HFF-Myc (cell line): ENCODE results near the gene OXTR.

Experiments used
- DNase-seq: peaks from one replicate; pipeline ENCODE4 v3.0.0-alpha.2; 2011; ENCODE audit warnings: low read depth; ENCODE audit errors: extremely low read depth
- H3K4me3 ChIP-seq: replicated peaks from 2 replicates; pipeline ENCODE4 v1.5.1; 2011; ENCODE audit warnings: low read depth, mild to moderate bottlenecking, control low read depth, low read length
- TF ChIP-seq, protein P1 (sequence below): IDR thresholded peaks from 2 replicates; pipeline ENCODE4 v1.5.1; 2012; ENCODE audit warnings: mild to moderate bottlenecking, low read depth, low read length, control low read depth; ENCODE audit errors: missing control alignments

The OXTR gene

DNA sequence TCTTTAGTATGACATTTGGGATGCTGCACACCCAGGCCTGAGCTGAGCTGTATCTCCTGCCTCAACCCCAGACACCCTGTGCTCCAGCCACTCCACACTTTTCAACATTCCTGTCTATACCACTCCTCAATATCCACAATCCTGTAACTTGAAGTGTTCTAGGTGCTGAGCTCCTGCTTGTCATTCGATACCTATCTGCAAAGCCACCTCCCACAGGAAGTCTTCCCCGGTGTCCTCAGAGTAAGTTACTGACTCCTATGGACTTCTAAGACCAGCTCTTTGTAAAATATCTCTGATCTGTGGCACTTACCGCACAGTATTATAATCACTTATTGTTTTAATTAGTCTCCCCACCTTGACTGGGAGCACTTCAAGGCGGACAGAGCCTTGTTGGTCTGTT is 37.0 kb downstream of the OXTR start:
- DNase-seq = no peak
- no peak overlapping the region for H3K4me3 ChIP-seq
- TF ChIP-seq, protein P1, sequence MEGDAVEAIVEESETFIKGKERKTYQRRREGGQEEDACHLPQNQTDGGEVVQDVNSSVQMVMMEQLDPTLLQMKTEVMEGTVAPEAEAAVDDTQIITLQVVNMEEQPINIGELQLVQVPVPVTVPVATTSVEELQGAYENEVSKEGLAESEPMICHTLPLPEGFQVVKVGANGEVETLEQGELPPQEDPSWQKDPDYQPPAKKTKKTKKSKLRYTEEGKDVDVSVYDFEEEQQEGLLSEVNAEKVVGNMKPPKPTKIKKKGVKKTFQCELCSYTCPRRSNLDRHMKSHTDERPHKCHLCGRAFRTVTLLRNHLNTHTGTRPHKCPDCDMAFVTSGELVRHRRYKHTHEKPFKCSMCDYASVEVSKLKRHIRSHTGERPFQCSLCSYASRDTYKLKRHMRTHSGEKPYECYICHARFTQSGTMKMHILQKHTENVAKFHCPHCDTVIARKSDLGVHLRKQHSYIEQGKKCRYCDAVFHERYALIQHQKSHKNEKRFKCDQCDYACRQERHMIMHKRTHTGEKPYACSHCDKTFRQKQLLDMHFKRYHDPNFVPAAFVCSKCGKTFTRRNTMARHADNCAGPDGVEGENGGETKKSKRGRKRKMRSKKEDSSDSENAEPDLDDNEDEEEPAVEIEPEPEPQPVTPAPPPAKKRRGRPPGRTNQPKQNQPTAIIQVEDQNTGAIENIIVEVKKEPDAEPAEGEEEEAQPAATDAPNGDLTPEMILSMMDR = no peak

DNA sequence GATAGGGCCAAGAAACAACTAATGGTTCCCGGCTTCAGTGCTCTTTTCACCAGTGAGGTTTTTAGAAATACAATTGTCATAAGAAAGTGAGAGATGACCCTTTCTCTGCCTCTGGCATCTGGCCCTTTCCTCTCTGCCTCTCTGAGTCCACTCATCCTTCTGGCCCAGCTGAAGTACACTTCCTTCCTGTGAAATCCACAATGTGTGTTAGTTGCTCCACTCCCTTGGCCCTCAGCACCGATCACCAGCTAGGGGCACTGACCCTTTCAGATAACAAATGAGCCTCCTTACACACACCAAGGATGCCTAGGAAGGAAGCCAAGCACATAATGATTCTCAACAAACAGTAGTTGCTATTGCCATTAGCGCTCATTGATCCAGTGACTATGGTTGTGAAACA is 38.8 kb downstream of the OXTR start:
- no peak for DNase-seq
- H3K4me3 ChIP-seq = no peak overlapping the region
- TF ChIP-seq, protein P1 = no peak

DNA sequence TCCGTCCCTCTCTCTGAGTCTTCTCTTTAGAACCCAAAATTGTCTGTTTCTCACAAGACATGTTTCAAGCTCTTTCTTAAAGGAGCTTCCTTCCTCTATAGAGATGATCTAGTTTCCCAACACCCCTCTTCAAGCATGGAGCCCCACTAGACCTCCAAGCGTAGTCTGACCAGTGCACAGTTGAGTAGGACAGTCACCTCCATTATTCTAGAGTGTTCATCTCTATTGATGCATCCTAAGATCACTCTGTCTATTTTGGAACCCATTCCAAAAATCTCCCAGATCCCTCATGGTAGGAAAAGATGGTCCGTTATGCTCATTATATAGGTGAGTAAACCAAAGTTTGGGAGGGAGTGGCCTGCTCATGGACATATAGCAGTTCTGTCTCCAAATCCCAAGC is 39.9 kb downstream of the OXTR start:
- H3K4me3 ChIP-seq = no peak overlapping the region
- TF ChIP-seq, protein P1 = no peak
- DNase-seq = no peak

DNA sequence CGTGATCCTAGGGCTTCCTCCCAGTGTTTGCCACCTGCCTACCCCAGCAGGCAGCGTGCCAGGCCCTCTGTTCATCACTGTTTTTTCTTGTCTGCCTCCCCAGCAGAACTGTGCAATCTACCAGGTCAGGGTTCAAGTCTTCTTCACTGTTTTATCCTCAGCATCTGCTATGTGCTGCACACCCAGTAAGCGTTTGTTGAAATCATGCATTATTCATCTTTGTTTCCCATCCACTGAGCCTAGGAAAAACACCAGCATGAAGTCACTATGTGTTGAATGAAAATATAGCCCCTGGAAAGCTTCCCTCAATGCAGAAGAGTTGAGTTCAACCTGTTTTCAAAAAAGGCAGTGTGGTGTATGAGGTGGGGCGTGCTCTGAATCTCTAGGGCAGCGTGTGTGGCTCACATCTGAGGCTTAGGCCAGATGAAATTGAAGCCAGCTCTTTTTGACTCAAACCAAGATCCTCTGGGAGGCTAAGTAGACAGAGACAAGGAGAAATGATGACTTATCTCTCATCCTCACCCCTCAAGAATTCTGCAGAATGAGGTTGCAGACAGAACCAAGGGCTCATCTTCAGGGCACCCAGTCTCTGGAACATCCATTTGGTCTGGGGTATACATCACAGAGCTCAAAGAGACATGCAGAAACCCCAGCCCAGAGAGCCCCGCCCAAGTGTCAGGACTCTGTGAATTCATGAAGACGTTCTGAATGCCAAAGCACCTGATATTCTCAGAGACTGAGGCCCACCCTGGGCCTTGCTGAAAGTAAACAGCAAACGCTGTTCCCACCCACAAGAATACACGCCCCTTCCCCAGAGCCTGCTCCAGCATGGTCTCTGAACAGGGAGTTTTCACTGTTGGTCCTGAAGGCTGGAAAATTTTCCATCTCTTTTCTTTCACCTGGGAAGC is 41.6 kb downstream of the OXTR start:
- DNase-seq = no peak
- H3K4me3 ChIP-seq = no peak overlapping the region
- TF ChIP-seq, protein P1 = no peak

DNA sequence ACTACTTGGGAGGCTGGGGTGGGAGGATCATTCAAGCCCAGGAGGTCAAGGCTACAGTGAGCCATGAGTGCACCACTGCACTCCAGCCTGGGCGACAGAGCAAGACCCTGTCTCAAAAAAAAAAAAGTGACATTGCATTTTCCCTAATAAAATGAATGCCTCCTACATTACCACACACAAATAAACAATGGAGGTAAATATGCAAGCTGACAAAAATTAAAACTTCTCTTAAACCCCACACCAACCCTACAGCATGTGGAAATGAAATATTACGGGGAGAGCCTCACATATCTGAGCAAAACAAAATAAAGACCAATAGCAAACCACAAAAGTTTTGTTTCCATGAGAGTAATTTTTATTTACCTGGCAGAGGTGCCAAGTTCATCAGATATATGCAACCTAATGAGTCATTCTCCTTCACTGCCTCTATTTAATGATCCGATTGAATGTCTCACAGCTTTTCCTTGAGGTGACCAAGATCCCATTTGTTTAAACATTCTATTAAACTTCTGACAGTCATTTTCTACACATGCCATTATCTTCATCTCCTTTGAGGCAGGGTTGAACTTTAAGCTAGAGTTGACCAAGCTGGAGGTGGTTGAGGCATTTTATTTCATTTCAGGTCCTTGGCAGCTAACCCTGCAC is 45.2 kb downstream of the OXTR start:
- TF ChIP-seq, protein P1 = no peak
- DNase-seq = no peak
- H3K4me3 ChIP-seq = no peak overlapping the region

DNA sequence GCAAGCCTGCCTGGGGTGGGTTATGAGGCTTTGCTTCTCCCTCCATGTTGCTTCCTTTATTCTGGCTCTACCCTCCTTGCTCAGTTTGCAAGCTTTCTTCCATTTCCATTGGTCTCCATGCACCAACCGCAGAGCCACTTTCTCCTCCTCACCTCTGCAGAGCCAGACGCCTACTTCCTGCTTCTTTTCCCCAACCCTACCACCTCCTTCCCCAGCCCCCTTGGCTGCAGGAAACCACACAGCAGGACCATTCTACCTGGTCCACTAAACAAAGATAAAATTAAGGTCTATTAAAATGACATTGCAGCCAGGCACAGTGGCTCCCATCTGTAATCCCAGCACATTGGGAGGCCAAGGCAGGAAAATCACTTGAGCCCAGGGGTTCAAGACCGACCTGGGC is 45.8 kb downstream of the OXTR start:
- TF ChIP-seq, protein P1 = no peak
- H3K4me3 ChIP-seq = no peak overlapping the region
- no peak for DNase-seq
